H9 (cell line): ENCODE data around the gene ASPSCR1. TPM values are rescaled to one million over a fixed set of nuclear protein-coding genes. Genes with fewer than 3 reads are reported as not detected.

Experiments
- DNase-seq: peaks from one replicate; pipeline ENCODE4 v3.0.0-alpha.2; 2017
- H2AFZ ChIP-seq: one replicate; pipeline ENCODE4 v1.6.1; 2013; ENCODE audit warnings: mild to moderate bottlenecking, low read length, control low read depth, moderate library complexity
- H2AK5ac ChIP-seq: 2 replicates; pipeline ENCODE4 v1.6.1; 2013; ENCODE audit warnings: low read length, control low read depth, mixed read lengths; ENCODE audit not compliant: insufficient read length
- H2BK120ac ChIP-seq: one replicate; pipeline ENCODE4 v1.6.1; 2013; ENCODE audit warnings: low read depth, mild to moderate bottlenecking, low read length, control low read depth, inconsistent platforms; ENCODE audit not compliant: poor library complexity, severe bottlenecking
- H2BK12ac ChIP-seq: 2 replicates; pipeline ENCODE4 v1.6.1; 2013; ENCODE audit warnings: low read length, control low read depth, mixed read lengths, low read depth; ENCODE audit not compliant: insufficient read length
- H2BK15ac ChIP-seq: 2 replicates; pipeline ENCODE4 v1.6.1; 2013; ENCODE audit warnings: low read depth, low read length, control low read depth
- H2BK20ac ChIP-seq: one replicate; pipeline ENCODE4 v1.6.1; 2013; ENCODE audit warnings: low read depth, mild to moderate bottlenecking, low read length, control low read depth, inconsistent platforms; ENCODE audit not compliant: poor library complexity, severe bottlenecking
- H2BK5ac ChIP-seq: 2 replicates; pipeline ENCODE4 v1.6.1; 2013; ENCODE audit warnings: low read length, control low read depth, mixed read lengths; ENCODE audit not compliant: insufficient read length
- H3K14ac ChIP-seq: 2 replicates; pipeline ENCODE4 v1.6.1; 2013; ENCODE audit warnings: low read length, control low read depth; ENCODE audit not compliant: insufficient read depth
- H3K18ac ChIP-seq: 2 replicates; pipeline ENCODE4 v1.6.1; 2013; ENCODE audit warnings: low read depth, mild to moderate bottlenecking, mixed read lengths, low read length, control low read depth; ENCODE audit not compliant: insufficient read length
- H3K23ac ChIP-seq: 2 replicates; pipeline ENCODE4 v1.6.1; 2013; ENCODE audit warnings: low read length, control low read depth, mixed read lengths, low read depth; ENCODE audit not compliant: insufficient read length
- H3K23me2 ChIP-seq: 2 replicates; pipeline ENCODE4 v1.6.1; 2013; ENCODE audit warnings: low read depth, mild to moderate bottlenecking, mixed read lengths, low read length, control low read depth; ENCODE audit not compliant: insufficient read length, poor library complexity, severe bottlenecking
- H3K27ac ChIP-seq: 2 replicates; pipeline ENCODE4 v1.5.1; 2013; ENCODE audit warnings: low read length, control low read depth, mixed read lengths, low read depth; ENCODE audit not compliant: insufficient read length
- H3K27me3 ChIP-seq: 2 replicates; pipeline ENCODE4 v1.6.1; 2013; ENCODE audit warnings: low read length, control low read depth, inconsistent platforms; ENCODE audit not compliant: insufficient read depth
- H3K4ac ChIP-seq: 2 replicates; pipeline ENCODE4 v1.6.1; 2013; ENCODE audit warnings: low read depth, mild to moderate bottlenecking, control low read depth, inconsistent platforms, low read length, moderate library complexity
- H3K4me1 ChIP-seq: 2 replicates; pipeline ENCODE4 v1.6.1; 2013; ENCODE audit warnings: low read length, control low read depth, inconsistent platforms; ENCODE audit not compliant: insufficient read depth
- H3K4me2 ChIP-seq: 2 replicates; pipeline ENCODE4 v1.6.1; 2013; ENCODE audit warnings: low read length, control low read depth, mixed read lengths; ENCODE audit not compliant: insufficient read length, insufficient read depth
- H3K56ac ChIP-seq: 2 replicates; pipeline ENCODE4 v1.6.1; 2013; ENCODE audit warnings: low read depth, mild to moderate bottlenecking, mixed read lengths, low read length, control low read depth; ENCODE audit not compliant: insufficient read length
- H3K79me1 ChIP-seq: 2 replicates; pipeline ENCODE4 v1.6.1; 2013; ENCODE audit warnings: low read depth, mild to moderate bottlenecking, moderate library complexity, low read length, control low read depth, inconsistent platforms; ENCODE audit not compliant: insufficient read depth, poor library complexity, severe bottlenecking
- H3K79me2 ChIP-seq: 2 replicates; pipeline ENCODE4 v1.6.1; 2013; ENCODE audit warnings: low read length, control low read depth, inconsistent platforms; ENCODE audit not compliant: insufficient read depth
- H3K9ac ChIP-seq: 2 replicates; pipeline ENCODE4 v1.6.1; 2013; ENCODE audit warnings: low read length, control low read depth, mixed read lengths; ENCODE audit not compliant: insufficient read length; ENCODE audit errors: extremely low read depth
- H3K9me3 ChIP-seq: one replicate; pipeline ENCODE4 v1.6.1; 2013; ENCODE audit warnings: low read depth, low read length, inconsistent platforms; ENCODE audit not compliant: control insufficient read depth
- H3T11ph ChIP-seq: one replicate; pipeline ENCODE4 v1.6.1; 2013; ENCODE audit warnings: mild to moderate bottlenecking, low read length, control low read depth, inconsistent platforms
- H4K20me1 ChIP-seq: one replicate; pipeline ENCODE4 v1.6.1; 2013; ENCODE audit not compliant: control insufficient read depth, insufficient read length, insufficient read depth
- H4K5ac ChIP-seq: 2 replicates; pipeline ENCODE4 v1.6.1; 2013; ENCODE audit warnings: low read depth, mild to moderate bottlenecking, mixed read lengths, low read length, control low read depth; ENCODE audit not compliant: insufficient read length
- H4K8ac ChIP-seq: replicated peaks from 2 replicates; pipeline ENCODE4 v1.6.1; 2013; ENCODE audit warnings: low read length, control low read depth, mixed read lengths, low read depth; ENCODE audit not compliant: insufficient read length
- H4K91ac ChIP-seq: 2 replicates; pipeline ENCODE4 v1.6.1; 2013; ENCODE audit warnings: low read depth, mild to moderate bottlenecking, moderate library complexity, mixed read lengths, low read length, control low read depth; ENCODE audit not compliant: insufficient read length
- H3K27ac Mint-ChIP-seq, 3 experiments: 2 replicates in 2 of 3; 3 replicates in 1 of 3; pipeline ENCODE4 v1.8.0; 2020 to 2021; ENCODE audit warnings: mixed read lengths in 3 of 3, mild to moderate bottlenecking in 1 of 3, moderate library complexity in 1 of 3
- H3K27me3 Mint-ChIP-seq: 2 replicates; pipeline ENCODE4 v1.8.0; 2021; ENCODE audit warnings: low read depth, mild to moderate bottlenecking, moderate library complexity, mixed read lengths
- H3K36me3 Mint-ChIP-seq, 3 experiments: 2 replicates in 2 of 3; 3 replicates in 1 of 3; pipeline ENCODE4 v1.8.0; 2020 to 2021; ENCODE audit warnings: low read depth in 3 of 3, mixed read lengths in 3 of 3; ENCODE audit not compliant: insufficient read depth in 1 of 3
- H3K4me1 Mint-ChIP-seq, 2 experiments: 2 replicates each; pipeline ENCODE4 v1.8.0; 2020; ENCODE audit warnings: mixed read lengths in 2 of 2
- H3K4me3 Mint-ChIP-seq, 2 experiments: 2 replicates in 1 of 2; 3 replicates in 1 of 2; pipeline ENCODE4 v1.8.0; 2020 to 2021; ENCODE audit warnings: mild to moderate bottlenecking in 2 of 2, mixed read lengths in 2 of 2, moderate library complexity in 1 of 2
- H3K9me3 Mint-ChIP-seq, 2 experiments: 2 replicates in 1 of 2; 3 replicates in 1 of 2; pipeline ENCODE4 v1.8.0; 2020; ENCODE audit warnings: mild to moderate bottlenecking in 2 of 2, mixed read lengths in 2 of 2, moderate library complexity in 1 of 2
- CTCF ChIP-seq: fragments of 200-600 bp; sonication (generic); conservative IDR thresholded peaks from 3 replicates; pipeline ENCODE4 v1.8.0; 2021; ENCODE audit warnings: antibody characterized with exemption, mild to moderate bottlenecking
- WGBS: extraction: QIAGEN DNeasy Blood & Tissue Kit; methylation state at CpG from one replicate; pipeline ENCODE4 v1.1.7; 2013; ENCODE audit warnings: missing lambda C conversion rate, low lambda C conversion rate, mixed read lengths; ENCODE audit not compliant: insufficient read length; ENCODE audit errors: extremely low coverage; 5-methylcytosine and 5-hydroxymethylcytosine counted together
- total RNA-seq: library from RNA; stranded (reverse); gene quantifications from 2 replicates; pipeline ENCODE4 v1.2.1, GENCODE V29; 2021

The ASPSCR1 gene
- total RNA-seq, 1 experiment from 2014 or later, result 50.9 TPM

- H3K4me2 ChIP-seq, result peak overlapping the region; percentile 0
Measured at GRCh38 chr17:81967533-81968395, 9.7 kb upstream of the ASPSCR1 start.

More at GRCh38 chr17:81967533-81968395, 9.7 kb upstream of the ASPSCR1 start:
- Histone ChIP-seq H2BK20ac (no peak overlapping the region), H4K20me1 (no peaks in the 10 kb centered on the region), H4K91ac (no peak overlapping the region), H3K18ac (no peak overlapping the region), H4K5ac (no peak overlapping the region), H3K79me1 (no peaks in the 10 kb centered on the region), H2BK12ac (no peak overlapping the region), H3K27ac (no peak overlapping the region), H3K23me2 (no peaks in the 10 kb centered on the region), H3T11ph (no peak overlapping the region), H4K8ac (no peak overlapping the region), H3K9me3 (no peaks in the 10 kb centered on the region), H3K4ac (no peak overlapping the region), H3K27me3 (peaks cover 11% of the 10 kb centered on the region; the same call in 1 of the 2 replicates), H2BK15ac (no peak overlapping the region), H3K14ac (no peak overlapping the region), H3K79me2 (no peaks in the 10 kb centered on the region), H3K9ac (no peak overlapping the region), H2AK5ac (no peak overlapping the region), H3K56ac (no peak overlapping the region), H3K23ac (no peak overlapping the region), H2BK120ac (no peak overlapping the region), H3K4me1 (peaks cover 2% of the 10 kb centered on the region; the same call in 1 of the 2 replicates), H2BK5ac (no peak overlapping the region), H2AFZ (no peak overlapping the region)
- Mint-ChIP-seq H3K4me1 (peaks cover 8 to 20% of the 10 kb centered on the region in 2 experiments), H3K9me3 (peaks cover 7% of the 10 kb centered on the region in 2 experiments), H3K27ac (no peak overlapping the region), H3K27me3 (peaks cover 84% of the 10 kb centered on the region), H3K4me3 (no peak overlapping the region; a peak in 1 of 5 replicates), H3K36me3 (no peaks in the 10 kb centered on the region)
- no CpG with 5 or more reads among the region's 36 CpGs for WGBS
- DNase-seq, result peak; percentile 95
- TF ChIP-seq CTCF, result no peak
